GM23248 (cell line): Measurements from ENCODE around the gene SRPK2.

ENCODE experiments used
- EZH2 ChIP-seq: fragments of 200-600 bp; sonication (generic); IDR thresholded peaks from 2 replicates; pipeline ENCODE4 v1.6.1; 2018; ENCODE audit warnings: antibody characterized with exemption, mild to moderate bottlenecking; ENCODE audit not compliant: insufficient read depth, poor library complexity, severe bottlenecking
- EZH2phosphoT487 ChIP-seq: fragments of 200-600 bp; sonication (generic); IDR thresholded peaks from 2 replicates; pipeline ENCODE4 v1.6.1; 2018; ENCODE audit warnings: antibody characterized with exemption, moderate library complexity, mild to moderate bottlenecking, low read depth; ENCODE audit not compliant: insufficient read depth

GRCh38 chr7:105173586-105173985, 215.1 kb downstream of the SRPK2 start:
- TF ChIP-seq EZH2 (no peak), EZH2phosphoT487 (no peak)
